Measurements from ENCODE around the gene RAB22A. TPM values are rescaled to one million over a fixed set of nuclear protein-coding genes. Genes with fewer than 3 reads are reported as not detected.

Gene RAB22A
- total and polyA plus RNA-seq, 9 of the 15 experiments (the other 6 are each of a cell fraction or from before 2014, with no cell fraction given): 1.1 to 8.0 (median 6.7) TPM

GRCh38 chr20:58330687-58331086 lies 21.2 kb downstream of the RAB22A start:
- WGBS (ENCODE audit: insufficient coverage, low coverage, missing lambda C conversion rate): 88% methylated on average over 1 of the region's 1 CpG
- no TSS peak for BruUV-seq (replicated peaks)
- intact Hi-C loops (cut with micrococcal nuclease): no loop called here
- H3K9me3 ChIP-seq (replicated peaks; ENCODE audit: control insufficient read depth, insufficient read depth, low read depth, low read length): no peaks in the 10 kb centered on the region
- H3K79me2 ChIP-seq (ENCODE audit: control insufficient read depth, insufficient read depth, low read length): peaks cover 52% of the 10 kb centered on the region
- no peak overlapping the region for H3K4me2 ChIP-seq (ENCODE audit: insufficient read depth, low read length)
- H3K27ac ChIP-seq (ENCODE audit: extremely low read depth, low read depth, low read length): no peak overlapping the region
- no peak overlapping the region for H3K9ac ChIP-seq (ENCODE audit: insufficient read depth in 1 of 2, low read depth in 2 of 2, low read length in 2 of 2)
- no peak overlapping the region for H2AFZ ChIP-seq (ENCODE audit: low read depth, low read length)
- H4K20me1 ChIP-seq (replicated peaks; ENCODE audit: control insufficient read depth, insufficient read depth, low read length): 0 out of 2 replicates have a peak, but pooled peaks cover 2% of the 10 kb centered on the region
- ChIA-PET CTCF (ENCODE audit: low intra/inter-chr PET ratio) (no interaction called here), POLR2A (interaction anchor here (0.6 to 0.9 kb wide), 2 partner anchors 9 to 22 kb away, joined by 3 read pairs; no protein-coding TSS in a partner anchor)
- H3K4me1 ChIP-seq (replicated peaks in 1 of 2; ENCODE audit: control insufficient read depth in 2 of 2, insufficient read depth in 2 of 2, low read length in 2 of 2): peaks cover 0 to 10% of the 10 kb centered on the region in 2 experiments; a peak in 2 of 5 replicates
- no peaks in the 10 kb centered on the region for H3K9me1 ChIP-seq (ENCODE audit: control insufficient read depth, insufficient read depth, low read length)
- no peak for DNase-seq (ENCODE audit: extremely low read depth in 1 of 4, low spot score in 3 of 4)
- H3K4me3 ChIP-seq: no peak overlapping the region
- FAIRE-seq: no peak
- ATAC-seq: no peak
- H3K27me3 ChIP-seq (ENCODE audit: control insufficient read depth in 2 of 2, insufficient read depth in 2 of 2, low read length in 2 of 2): no peaks in the 10 kb centered on the region
- peaks cover 16% of the 10 kb centered on the region; the same call in 2 of the 3 replicates for H3K36me3 ChIP-seq (ENCODE audit: control insufficient read depth, insufficient read depth, low read length)
- in situ Hi-C loops (cut with MboI): no loop called here
- TF ChIP-seq ZNF592 (IDR thresholded peaks at IDR 0.05) (no peak), CXXC5 (CRISPR knock-in tag; IDR thresholded peaks at IDR 0.05) (no peak), PHF21A (IDR thresholded peaks at IDR 0.05; ENCODE audit: borderline replicate concordance, low read depth) (no peak), MYBL2 (IDR thresholded peaks at IDR 0.05; ENCODE audit: low read depth) (no peak), MYBL2 (CRISPR knock-in tag; IDR thresholded peaks at IDR 0.05; ENCODE audit: borderline replicate concordance) (no peak), PRDM10 (IDR thresholded peaks at IDR 0.05; ENCODE audit: partially characterized antibody) (no peak), HNRNPLL (IDR thresholded peaks at IDR 0.05; ENCODE audit: low read depth, low read length, poor library complexity, severe bottlenecking) (no peak), NCOA6 (IDR thresholded peaks at IDR 0.05) (no peak), KLF13 (tag; IDR thresholded peaks at IDR 0.05; ENCODE audit: borderline replicate concordance, low read depth) (no peak), TBP (optimal IDR thresholded peaks at IDR 0.05; ENCODE audit: low read depth, low read length) (no peak), HES1 (IDR thresholded peaks at IDR 0.05; ENCODE audit: low read depth) (no peak), ZNF253 (CRISPR knock-in tag; conservative IDR thresholded peaks at IDR 0.05) (no peak), CCNT2 (IDR thresholded peaks at IDR 0.05; ENCODE audit: borderline replicate concordance, extremely low read depth, insufficient read length, low read depth, low read length) (no peak)
